ENCODE data around the gene MS4A3.

DNA sequence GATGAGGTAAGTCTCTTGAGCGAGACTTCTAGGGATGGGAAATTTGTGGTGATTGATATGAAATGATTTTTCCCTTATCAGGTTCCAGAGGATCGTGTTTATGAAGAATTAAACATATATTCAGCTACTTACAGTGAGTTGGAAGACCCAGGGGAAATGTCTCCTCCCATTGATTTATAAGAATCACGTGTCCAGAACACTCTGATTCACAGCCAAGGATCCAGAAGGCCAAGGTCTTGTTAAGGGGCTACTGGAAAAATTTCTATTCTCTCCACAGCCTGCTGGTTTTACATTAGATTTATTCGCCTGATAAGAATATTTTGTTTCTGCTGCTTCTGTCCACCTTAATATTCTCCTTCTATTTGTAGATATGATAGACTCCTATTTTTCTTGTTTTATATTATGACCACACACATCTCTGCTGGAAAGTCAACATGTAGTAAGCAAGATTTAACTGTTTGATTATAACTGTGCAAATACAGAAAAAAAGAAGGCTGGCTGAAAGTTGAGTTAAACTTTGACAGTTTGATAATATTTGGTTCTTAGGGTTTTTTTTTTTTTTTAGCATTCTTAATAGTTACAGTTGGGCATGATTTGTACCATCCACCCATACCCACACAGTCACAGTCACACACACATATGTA, 39.1 kb downstream of the MS4A3 start:
- no peak for TF ChIP-seq MAX (IDR thresholded peaks at IDR 0.05)
- TF ChIP-seq TAF1 (IDR thresholded peaks at IDR 0.05; ENCODE audit: low read depth): no peak
- TF ChIP-seq CREB1 (IDR thresholded peaks at IDR 0.05; ENCODE audit: low read depth): no peak
- no peak for TF ChIP-seq YY1 (IDR thresholded peaks at IDR 0.05; ENCODE audit: low read depth)
- no peak for TF ChIP-seq RAD21 (IDR thresholded peaks at IDR 0.05; ENCODE audit: low read depth)
- TF ChIP-seq NFIC (IDR thresholded peaks at IDR 0.05): no peak
- no peak for TF ChIP-seq CEBPB (IDR thresholded peaks at IDR 0.05)
- TF ChIP-seq EP300 (IDR thresholded peaks at IDR 0.05; ENCODE audit: borderline replicate concordance): no peak
- TF ChIP-seq FOXM1 (IDR thresholded peaks at IDR 0.05; ENCODE audit: borderline replicate concordance, low read depth): no peak
- TF ChIP-seq USF1 (IDR thresholded peaks at IDR 0.05): no peak
- TF ChIP-seq TEAD4 (IDR thresholded peaks at IDR 0.05): no peak
- no peak for TF ChIP-seq TCF12 (IDR thresholded peaks at IDR 0.05; ENCODE audit: low read depth)
- TF ChIP-seq REST (IDR thresholded peaks at IDR 0.05; ENCODE audit: low read depth): no peak
- TF ChIP-seq EGR1 (IDR thresholded peaks at IDR 0.05): no peak
